Measurements from ENCODE around the gene FBH1.

Gene FBH1

GRCh38 chr10:5917305-5917704, 27.3 kb downstream of the FBH1 start:
- H3K36me3 ChIP-seq: peaks cover 100% of the 10 kb centered on the region
- TF ChIP-seq CTCF (IDR thresholded peaks at IDR 0.05): no peak
- H3K27ac ChIP-seq: no peak overlapping the region
- no peak overlapping the region for H3K4me3 ChIP-seq (ENCODE audit: low read depth in 1 of 2, low read length in 1 of 2)
- H3K9me3 ChIP-seq: no peaks in the 10 kb centered on the region
- H3K4me1 ChIP-seq (ENCODE audit: control insufficient read depth in 1 of 2, insufficient read depth in 1 of 2, low read depth in 1 of 2, low read length in 1 of 2): no peaks in the 10 kb centered on the region
- no peaks in the 10 kb centered on the region for H3K27me3 ChIP-seq

DNA sequence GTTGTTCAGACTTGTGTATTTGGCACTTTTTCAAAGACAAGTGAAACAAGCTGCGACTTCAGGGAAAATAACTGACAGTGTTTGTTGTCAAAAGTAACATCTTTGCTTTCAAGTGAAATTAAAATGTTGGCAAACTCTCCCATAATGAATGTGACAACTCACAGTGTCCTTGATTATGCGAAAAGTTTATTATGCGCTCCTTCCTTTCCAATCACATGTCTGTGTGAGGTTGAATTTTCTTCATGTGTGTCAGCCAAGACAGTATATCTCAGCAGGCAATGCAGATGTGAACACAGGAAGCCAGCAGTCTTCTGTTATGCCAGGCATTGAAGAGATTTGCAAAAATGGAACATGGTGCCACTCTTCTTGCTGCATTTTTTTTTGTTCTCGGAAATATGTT, 28.7 kb downstream of the FBH1 start:
- Histone ChIP-seq H3K9me3 (no peaks in the 10 kb centered on the region), H3K4me1 (ENCODE audit: control insufficient read depth in 1 of 2, insufficient read depth in 1 of 2, low read depth in 1 of 2, low read length in 1 of 2) (no peaks in the 10 kb centered on the region), H3K27ac (no peak overlapping the region), H3K27me3 (no peaks in the 10 kb centered on the region), H3K36me3 (peaks cover 100% of the 10 kb centered on the region), H3K4me3 (ENCODE audit: low read depth in 1 of 2, low read length in 1 of 2) (no peak overlapping the region)
- TF ChIP-seq CTCF (IDR thresholded peaks at IDR 0.05): no peak

GRCh38 chr10:5919568-5919967, 29.5 kb downstream of the FBH1 start:
- H3K36me3 ChIP-seq: peaks cover 100% of the 10 kb centered on the region
- no peaks in the 10 kb centered on the region for H3K4me1 ChIP-seq (ENCODE audit: control insufficient read depth in 1 of 2, insufficient read depth in 1 of 2, low read depth in 1 of 2, low read length in 1 of 2)
- no peak overlapping the region for H3K27ac ChIP-seq
- no peak for TF ChIP-seq CTCF (IDR thresholded peaks at IDR 0.05)
- H3K9me3 ChIP-seq: no peaks in the 10 kb centered on the region
- H3K27me3 ChIP-seq: no peaks in the 10 kb centered on the region
- no peak overlapping the region for H3K4me3 ChIP-seq (ENCODE audit: low read depth in 1 of 2, low read length in 1 of 2)

DNA sequence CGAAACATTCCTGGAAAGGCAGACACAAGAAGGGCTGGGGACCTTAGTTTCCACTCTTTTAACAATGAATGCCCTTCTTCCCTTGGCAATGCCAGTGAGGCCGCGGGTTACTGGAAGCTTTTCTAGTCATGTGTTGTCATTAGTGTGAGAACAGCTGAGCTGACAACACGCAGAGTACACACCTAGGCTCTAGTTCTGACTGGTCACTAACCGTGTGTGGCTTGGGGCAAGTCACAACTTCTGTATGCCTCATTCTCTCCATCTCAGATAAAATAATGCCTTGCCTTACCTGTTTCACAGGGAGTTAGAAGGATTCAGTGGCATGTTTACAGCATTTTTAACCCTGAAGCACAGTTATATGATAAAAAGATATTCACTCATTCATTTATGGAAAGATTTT, 31.7 kb downstream of the FBH1 start:
- no peak overlapping the region for H3K4me3 ChIP-seq (ENCODE audit: low read depth in 1 of 2, low read length in 1 of 2)
- H3K27ac ChIP-seq: no peak overlapping the region
- H3K4me1 ChIP-seq (ENCODE audit: control insufficient read depth in 1 of 2, insufficient read depth in 1 of 2, low read depth in 1 of 2, low read length in 1 of 2): no peaks in the 10 kb centered on the region
- H3K36me3 ChIP-seq: peaks cover 100% of the 10 kb centered on the region
- no peaks in the 10 kb centered on the region for H3K9me3 ChIP-seq
- no peaks in the 10 kb centered on the region for H3K27me3 ChIP-seq
- no peak for TF ChIP-seq CTCF (IDR thresholded peaks at IDR 0.05)

GRCh38 chr10:5924889-5925288, 34.8 kb downstream of the FBH1 start:
- Histone ChIP-seq H3K4me1 (ENCODE audit: control insufficient read depth in 1 of 2, insufficient read depth in 1 of 2, low read depth in 1 of 2, low read length in 1 of 2) (no peaks in the 10 kb centered on the region), H3K36me3 (peaks cover 100% of the 10 kb centered on the region), H3K27me3 (no peaks in the 10 kb centered on the region), H3K4me3 (ENCODE audit: low read depth in 1 of 2, low read length in 1 of 2) (no peak overlapping the region), H3K9me3 (no peaks in the 10 kb centered on the region), H3K27ac (no peak overlapping the region)
- no peak for TF ChIP-seq CTCF (IDR thresholded peaks at IDR 0.05)

DNA sequence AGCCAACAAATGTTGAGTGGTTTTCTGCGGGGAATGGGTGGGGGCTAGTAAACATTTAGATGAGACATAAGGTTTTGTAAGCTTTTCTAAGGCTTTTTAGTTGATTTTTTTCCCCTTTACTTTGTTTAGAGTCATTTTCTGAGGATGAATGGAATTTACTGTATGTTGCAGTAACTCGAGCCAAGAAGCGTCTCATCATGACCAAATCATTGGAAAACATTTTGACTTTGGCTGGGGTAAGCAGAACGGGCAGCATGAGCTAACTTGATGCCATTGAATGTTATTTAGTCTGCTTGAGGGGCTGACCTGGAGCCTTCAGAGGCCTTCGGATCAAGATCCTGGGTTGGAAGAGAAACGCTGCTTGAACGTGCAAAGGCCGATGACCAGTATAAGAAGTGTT, 37.3 kb downstream of the FBH1 start:
- TF ChIP-seq CTCF (IDR thresholded peaks at IDR 0.05): no peak
- H3K27me3 ChIP-seq: no peaks in the 10 kb centered on the region
- peaks cover 99% of the 10 kb centered on the region for H3K36me3 ChIP-seq
- H3K4me1 ChIP-seq (ENCODE audit: control insufficient read depth in 1 of 2, insufficient read depth in 1 of 2, low read depth in 1 of 2, low read length in 1 of 2): no peaks in the 10 kb centered on the region
- no peaks in the 10 kb centered on the region for H3K9me3 ChIP-seq
- no peak overlapping the region for H3K27ac ChIP-seq
- H3K4me3 ChIP-seq (ENCODE audit: low read depth in 1 of 2, low read length in 1 of 2): no peak overlapping the region
